Measurements from ENCODE around the gene CACNA1C.
"Not testable (repeated sequence)": the region's sequence is repeated elsewhere in the genome, so short reads cannot be mapped to it uniquely, and the experiment has no call there.

CACNA1C gene

GRCh38 chr12:2101771-2102170, 49.0 kb downstream of the CACNA1C start:
- DNase-seq (ENCODE audit: low read depth), result no peak
- in situ Hi-C loops (cut with HindIII; ENCODE audit: low sequenced_read_pairs), result no loop called here
- H3K4me3 ChIP-seq (ENCODE audit: low read depth, low read length), result no peak overlapping the region
- TF ChIP-seq, protein P1, sequence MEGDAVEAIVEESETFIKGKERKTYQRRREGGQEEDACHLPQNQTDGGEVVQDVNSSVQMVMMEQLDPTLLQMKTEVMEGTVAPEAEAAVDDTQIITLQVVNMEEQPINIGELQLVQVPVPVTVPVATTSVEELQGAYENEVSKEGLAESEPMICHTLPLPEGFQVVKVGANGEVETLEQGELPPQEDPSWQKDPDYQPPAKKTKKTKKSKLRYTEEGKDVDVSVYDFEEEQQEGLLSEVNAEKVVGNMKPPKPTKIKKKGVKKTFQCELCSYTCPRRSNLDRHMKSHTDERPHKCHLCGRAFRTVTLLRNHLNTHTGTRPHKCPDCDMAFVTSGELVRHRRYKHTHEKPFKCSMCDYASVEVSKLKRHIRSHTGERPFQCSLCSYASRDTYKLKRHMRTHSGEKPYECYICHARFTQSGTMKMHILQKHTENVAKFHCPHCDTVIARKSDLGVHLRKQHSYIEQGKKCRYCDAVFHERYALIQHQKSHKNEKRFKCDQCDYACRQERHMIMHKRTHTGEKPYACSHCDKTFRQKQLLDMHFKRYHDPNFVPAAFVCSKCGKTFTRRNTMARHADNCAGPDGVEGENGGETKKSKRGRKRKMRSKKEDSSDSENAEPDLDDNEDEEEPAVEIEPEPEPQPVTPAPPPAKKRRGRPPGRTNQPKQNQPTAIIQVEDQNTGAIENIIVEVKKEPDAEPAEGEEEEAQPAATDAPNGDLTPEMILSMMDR (IDR thresholded peaks at IDR 0.05; ENCODE audit: low read depth, low read length, missing control alignments), result no peak

- in situ Hi-C loops (cut with HindIII; ENCODE audit: low sequenced_read_pairs); DNase-seq (ENCODE audit: low read depth); H3K4me3 ChIP-seq (ENCODE audit: low read depth, low read length): not testable (repeated sequence)
Observed at GRCh38 chr12:2102736-2103135, 49.9 kb downstream of the CACNA1C start.

- in situ Hi-C loops (cut with HindIII; ENCODE audit: low sequenced_read_pairs); DNase-seq (ENCODE audit: low read depth): not testable (repeated sequence)
Observed at GRCh38 chr12:2105387-2105786, 52.6 kb downstream of the CACNA1C start.

DNA sequence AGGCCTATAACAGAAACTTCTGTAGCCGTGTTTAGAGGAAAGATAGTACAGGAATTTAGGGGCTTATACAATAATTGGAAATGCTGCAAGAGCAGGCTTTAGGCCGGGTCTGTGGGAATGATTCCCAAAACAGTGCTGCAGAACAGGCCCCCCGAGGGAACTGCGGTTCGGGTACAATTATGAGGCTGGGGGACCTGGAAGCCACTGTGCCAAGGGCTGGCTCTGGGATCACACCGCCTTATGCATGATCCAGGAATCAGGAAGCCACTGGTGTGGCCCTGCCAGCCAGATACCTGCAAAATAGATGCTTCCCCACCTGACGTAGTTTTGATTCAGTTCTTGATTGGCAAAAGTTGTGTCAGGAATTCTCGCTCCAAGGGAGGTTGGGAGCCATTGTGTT, 55.4 kb downstream of the CACNA1C start:
- in situ Hi-C loops (cut with HindIII; ENCODE audit: low sequenced_read_pairs), result no loop called here

More at GRCh38 chr12:2105387-2105786, 52.6 kb downstream of the CACNA1C start:
- H3K4me3 ChIP-seq (ENCODE audit: low read depth, low read length), result not testable (repeated sequence)

DNA sequence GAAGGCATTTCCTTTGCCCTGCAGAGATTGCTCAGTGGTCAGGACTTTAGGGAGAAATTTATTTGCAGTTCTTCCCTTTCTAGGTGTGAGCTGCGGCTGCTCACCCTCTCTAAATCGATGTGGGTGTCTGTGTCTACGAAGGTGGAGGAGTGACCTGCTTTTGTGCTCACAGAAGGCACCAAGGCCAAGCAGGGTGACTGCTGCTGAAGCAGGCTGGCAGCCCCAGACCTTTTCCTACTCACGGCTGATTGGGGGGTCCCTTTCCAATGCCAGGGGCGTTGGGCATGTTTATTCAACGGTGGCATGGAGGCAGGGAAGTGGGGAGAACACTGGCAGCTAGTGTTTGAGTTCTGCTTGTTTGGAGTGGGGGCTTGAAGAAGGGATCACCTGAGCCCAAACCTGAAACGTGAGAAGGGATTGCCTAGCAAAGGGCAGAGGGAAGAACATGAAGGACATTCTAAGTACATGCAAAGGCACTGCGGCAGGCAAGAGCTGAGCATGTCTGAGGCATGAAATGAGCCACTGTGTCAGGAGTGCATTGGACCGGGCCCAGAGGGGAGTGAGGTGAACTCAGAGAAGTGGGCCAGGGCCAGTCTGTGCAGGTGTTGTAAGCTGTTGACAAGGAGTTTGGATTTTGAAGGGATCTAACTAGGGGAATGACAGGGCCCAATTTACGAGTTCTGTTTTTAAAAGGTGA, 56.3 kb downstream of the CACNA1C start:
- TF ChIP-seq, protein P1 (IDR thresholded peaks at IDR 0.05; ENCODE audit: low read depth, low read length, missing control alignments), result no peak
- in situ Hi-C loops (cut with HindIII; ENCODE audit: low sequenced_read_pairs), result no loop called here
- H3K4me3 ChIP-seq (ENCODE audit: low read depth, low read length), result no peak overlapping the region
- DNase-seq (ENCODE audit: low read depth), result no peak

More for the DNA sequence above, 55.4 kb downstream of the CACNA1C start:
- no peak overlapping the region for H3K4me3 ChIP-seq (ENCODE audit: low read depth, low read length)
- no peak for DNase-seq (ENCODE audit: low read depth)
- TF ChIP-seq, protein P1 (IDR thresholded peaks at IDR 0.05; ENCODE audit: low read depth, low read length, missing control alignments), result no peak

GRCh38 chr12:2110127-2110526, 57.3 kb downstream of the CACNA1C start:
- no peak overlapping the region for H3K4me3 ChIP-seq (ENCODE audit: low read depth, low read length)
- no peak for DNase-seq (ENCODE audit: low read depth)
- TF ChIP-seq, protein P1 (IDR thresholded peaks at IDR 0.05; ENCODE audit: low read depth, low read length, missing control alignments), result no peak
- in situ Hi-C loops (cut with HindIII; ENCODE audit: low sequenced_read_pairs), result no loop called here

GRCh38 chr12:2110849-2111566, 58.2 kb downstream of the CACNA1C start:
- H3K4me3 ChIP-seq (ENCODE audit: low read depth, low read length), result no peak overlapping the region
- in situ Hi-C loops (cut with HindIII; ENCODE audit: low sequenced_read_pairs), result no loop called here
- TF ChIP-seq, protein P1 (IDR thresholded peaks at IDR 0.05; ENCODE audit: low read depth, low read length, missing control alignments), result no peak
- no peak for DNase-seq (ENCODE audit: low read depth)
